Measurements from ENCODE around the gene GPR34. TPM values are rescaled to one million over a fixed set of nuclear protein-coding genes. Genes with fewer than 3 reads are reported as not detected.

GPR34 gene, protein sequence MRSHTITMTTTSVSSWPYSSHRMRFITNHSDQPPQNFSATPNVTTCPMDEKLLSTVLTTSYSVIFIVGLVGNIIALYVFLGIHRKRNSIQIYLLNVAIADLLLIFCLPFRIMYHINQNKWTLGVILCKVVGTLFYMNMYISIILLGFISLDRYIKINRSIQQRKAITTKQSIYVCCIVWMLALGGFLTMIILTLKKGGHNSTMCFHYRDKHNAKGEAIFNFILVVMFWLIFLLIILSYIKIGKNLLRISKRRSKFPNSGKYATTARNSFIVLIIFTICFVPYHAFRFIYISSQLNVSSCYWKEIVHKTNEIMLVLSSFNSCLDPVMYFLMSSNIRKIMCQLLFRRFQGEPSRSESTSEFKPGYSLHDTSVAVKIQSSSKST
- total RNA-seq: 4.3 TPM

GRCh38 chrX:41688835-41689234, at the start of gene GPR34:
Gene GPR34 (plus strand): TSS chrX:41688973. CDS start chrX:41695634, 6,661 bp downstream.

DNA sequence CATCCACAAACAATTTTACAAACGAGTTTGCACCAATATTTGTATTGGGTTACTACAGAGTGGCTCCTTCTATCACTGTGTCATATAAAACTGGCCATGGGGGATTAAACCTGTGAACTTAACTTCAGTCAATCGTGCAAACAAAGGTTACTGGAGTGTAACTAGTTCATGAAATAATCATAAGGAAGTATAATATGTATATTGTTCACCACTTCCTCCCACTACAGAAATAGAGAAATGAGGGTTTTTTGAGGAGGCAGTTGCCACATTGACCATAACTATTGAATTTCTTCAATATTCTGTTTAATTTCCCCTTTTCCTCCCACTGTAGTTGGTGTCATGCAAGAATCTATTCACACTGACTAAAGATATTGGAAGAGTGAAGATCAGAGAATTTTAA, 35.1 kb downstream of the GPR34 start, which contains the start of gene GPR82:
Gene GPR82 (plus strand): TSS at position 356 of the 400 bp plus-strand sequence. CDS start 2,846 bp downstream, outside the sequence.

Other genes with a start within 250 kb of the GPR34 start
- gene NYX, start 241.6 kb upstream of the GPR34 start, total RNA-seq: 1.6 TPM
- gene GPR82, start 35.2 kb downstream of the GPR34 start, total RNA-seq: not detected
- gene CASK, start 234.6 kb downstream of the GPR34 start, total RNA-seq: 118 TPM

Data from camera-type eye (tissue), 1 donor.